Mucosa of descending colon (tissue), 3 donors: ENCODE measurements around the gene URAD. TPM values are rescaled to one million over a fixed set of nuclear protein-coding genes. Genes with fewer than 3 reads are reported as not detected.

Experiments
- ATAC-seq: fragments of 200-7000 bp; cut with Tn5 transposase; one replicate; pipeline ENCODE4 v1.9.1; 2020; ENCODE audit warnings: mild to moderate bottlenecking, moderate library complexity
- DNase-seq, 3 donors: peaks; one replicate each; pipeline ENCODE4 v3.0.0-alpha.2; 2020
- H3K36me3 ChIP-seq: fragments of 200-600 bp; one replicate; pipeline ENCODE4 v1.8.0; 2021; ENCODE audit warnings: low read depth, mild to moderate bottlenecking
- H3K4me1 ChIP-seq: fragments of 200-600 bp; one replicate; pipeline ENCODE4 v1.8.0; 2021; ENCODE audit warnings: low read depth, mild to moderate bottlenecking
- H3K4me3 ChIP-seq: fragments of 200-600 bp; one replicate; pipeline ENCODE4 v1.8.0; 2021; ENCODE audit warnings: mild to moderate bottlenecking
- H3K9me3 ChIP-seq: fragments of 200-600 bp; one replicate; pipeline ENCODE4 v1.8.0; 2021; ENCODE audit warnings: mild to moderate bottlenecking
- intact Hi-C, 2 donors: fragments of 100-400 bp; cut with DNase I in 1 of 2; cut with micrococcal nuclease in 1 of 2; formaldehyde crosslinking; loops; one replicate each; pipeline versions ENCODE4 v1.11.0 to v1.11.1; 2022; cut with DNase I, micrococcal nuclease
- total RNA-seq, 3 donors: library from RNA; stranded (reverse); fragmentation: NEBNext Ultra II Directional in 2 of 3; extraction: Animal tissue kit (Norgen Biotek cat#: 25700) in 2 of 3; gene quantifications; one replicate each; pipeline versions ENCODE4 v1.2.1 to v1.2.4, GENCODE V29; 2021 to 2023
- TF ChIP-seq, protein P1 (sequence below): fragments of 200-600 bp; IDR thresholded peaks from one replicate; pipeline ENCODE4 v1.8.0; 2022; ENCODE audit warnings: antibody characterized with exemption, mild to moderate bottlenecking
- donor health status: DM: no; HTN: no; CAD: no; lungs with moderate emphysema.
- donor health status: DM: no; HTN: no; CAD: no.
- donor health status: DM: no; HTN: yes; CAD: no.

URAD gene
- total RNA-seq, 3 donors from 2014 or later = 17.9 to 62.9 (median 23.9) TPM

DNA sequence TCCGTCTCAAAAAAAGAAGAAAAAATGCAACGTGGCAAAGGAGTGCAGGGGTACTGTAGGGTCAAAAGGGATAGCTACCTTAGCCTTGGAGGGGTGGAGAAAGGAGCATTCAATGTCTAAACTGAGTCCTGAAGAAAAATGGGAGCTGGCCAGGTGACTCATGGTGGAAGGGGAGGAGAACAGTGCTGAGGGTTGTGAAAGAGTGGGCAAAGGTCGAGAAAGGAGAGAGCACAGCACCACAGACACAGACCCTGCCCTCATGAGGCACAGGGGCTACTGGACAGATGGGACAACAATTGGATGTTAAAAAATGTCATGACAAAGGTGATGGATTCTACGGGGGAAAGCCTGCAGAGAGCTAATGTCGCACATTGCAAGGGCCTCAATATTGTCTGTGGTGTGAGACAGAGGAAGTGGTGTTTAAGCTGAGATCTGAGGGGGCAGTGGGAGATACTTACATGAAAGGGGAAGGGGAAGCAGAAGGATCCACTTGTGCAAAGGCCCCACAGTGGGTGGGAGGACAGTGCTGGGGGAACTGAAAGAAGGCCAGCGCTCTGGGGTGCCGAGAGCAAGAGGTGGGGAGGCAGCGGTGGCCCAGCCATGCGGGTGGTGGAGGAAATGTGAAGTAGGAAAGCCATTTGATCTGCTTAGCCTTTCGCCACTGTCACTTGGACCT, 42.9 kb upstream of the URAD start:
- Histone ChIP-seq H3K4me3 (no peak overlapping the region), H3K36me3 (no peaks in the 10 kb centered on the region), H3K4me1 (no peaks in the 10 kb centered on the region), H3K9me3 (no peaks in the 10 kb centered on the region)
- intact Hi-C loops = no loop called here
- peak; percentile 14 to 58 (median 33) for DNase-seq
- TF ChIP-seq, protein P1, sequence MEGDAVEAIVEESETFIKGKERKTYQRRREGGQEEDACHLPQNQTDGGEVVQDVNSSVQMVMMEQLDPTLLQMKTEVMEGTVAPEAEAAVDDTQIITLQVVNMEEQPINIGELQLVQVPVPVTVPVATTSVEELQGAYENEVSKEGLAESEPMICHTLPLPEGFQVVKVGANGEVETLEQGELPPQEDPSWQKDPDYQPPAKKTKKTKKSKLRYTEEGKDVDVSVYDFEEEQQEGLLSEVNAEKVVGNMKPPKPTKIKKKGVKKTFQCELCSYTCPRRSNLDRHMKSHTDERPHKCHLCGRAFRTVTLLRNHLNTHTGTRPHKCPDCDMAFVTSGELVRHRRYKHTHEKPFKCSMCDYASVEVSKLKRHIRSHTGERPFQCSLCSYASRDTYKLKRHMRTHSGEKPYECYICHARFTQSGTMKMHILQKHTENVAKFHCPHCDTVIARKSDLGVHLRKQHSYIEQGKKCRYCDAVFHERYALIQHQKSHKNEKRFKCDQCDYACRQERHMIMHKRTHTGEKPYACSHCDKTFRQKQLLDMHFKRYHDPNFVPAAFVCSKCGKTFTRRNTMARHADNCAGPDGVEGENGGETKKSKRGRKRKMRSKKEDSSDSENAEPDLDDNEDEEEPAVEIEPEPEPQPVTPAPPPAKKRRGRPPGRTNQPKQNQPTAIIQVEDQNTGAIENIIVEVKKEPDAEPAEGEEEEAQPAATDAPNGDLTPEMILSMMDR = no peak
- ATAC-seq = peak; percentile 60

- H3K9me3 ChIP-seq = no peaks in the 10 kb centered on the region
- no peaks in the 10 kb centered on the region for H3K36me3 ChIP-seq
- TF ChIP-seq, protein P1 = no peak
- ATAC-seq (no peak), DNase-seq (no peak)
- H3K4me3 ChIP-seq = no peak overlapping the region
- no peaks in the 10 kb centered on the region for H3K4me1 ChIP-seq
- intact Hi-C loops = no loop called here
These were observed 39.3 kb upstream of the URAD start for GRCh38 chr13:28027607-28028364.

DNA sequence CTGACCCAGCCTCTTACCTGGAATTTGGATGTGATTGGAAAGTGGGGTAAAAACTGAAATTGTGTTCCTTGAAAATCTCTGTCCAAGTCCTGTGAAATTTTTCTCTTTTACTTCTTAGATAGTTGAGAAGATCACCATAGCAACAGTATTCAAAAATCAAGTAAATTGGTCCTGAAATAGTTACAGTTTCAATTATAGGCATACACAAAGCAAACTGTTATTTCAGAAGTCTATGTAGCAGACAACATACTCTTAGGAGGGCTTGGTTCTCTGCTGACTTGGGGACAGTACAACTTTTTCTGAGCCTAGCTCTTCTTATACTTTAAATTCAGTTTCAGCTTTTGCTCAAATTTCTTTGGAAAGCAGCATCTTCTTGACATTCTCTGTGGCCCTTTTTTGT, 38.6 kb upstream of the URAD start:
- TF ChIP-seq, protein P1 = no peak
- intact Hi-C loops = no loop called here

GRCh38 chr13:28026508-28026907, 38.0 kb upstream of the URAD start:
- no peak for ATAC-seq
- H3K9me3 ChIP-seq = no peaks in the 10 kb centered on the region
- no peaks in the 10 kb centered on the region for H3K4me1 ChIP-seq
- DNase-seq = no peak
- H3K36me3 ChIP-seq = no peaks in the 10 kb centered on the region
- no peak overlapping the region for H3K4me3 ChIP-seq
- intact Hi-C loops = no loop called here
- TF ChIP-seq, protein P1 = no peak

More for the DNA sequence above, 38.6 kb upstream of the URAD start:
- Histone ChIP-seq H3K4me3 (no peak overlapping the region), H3K9me3 (no peaks in the 10 kb centered on the region), H3K36me3 (no peaks in the 10 kb centered on the region), H3K4me1 (no peaks in the 10 kb centered on the region)
- no peak for ATAC-seq
- DNase-seq = no peak

DNA sequence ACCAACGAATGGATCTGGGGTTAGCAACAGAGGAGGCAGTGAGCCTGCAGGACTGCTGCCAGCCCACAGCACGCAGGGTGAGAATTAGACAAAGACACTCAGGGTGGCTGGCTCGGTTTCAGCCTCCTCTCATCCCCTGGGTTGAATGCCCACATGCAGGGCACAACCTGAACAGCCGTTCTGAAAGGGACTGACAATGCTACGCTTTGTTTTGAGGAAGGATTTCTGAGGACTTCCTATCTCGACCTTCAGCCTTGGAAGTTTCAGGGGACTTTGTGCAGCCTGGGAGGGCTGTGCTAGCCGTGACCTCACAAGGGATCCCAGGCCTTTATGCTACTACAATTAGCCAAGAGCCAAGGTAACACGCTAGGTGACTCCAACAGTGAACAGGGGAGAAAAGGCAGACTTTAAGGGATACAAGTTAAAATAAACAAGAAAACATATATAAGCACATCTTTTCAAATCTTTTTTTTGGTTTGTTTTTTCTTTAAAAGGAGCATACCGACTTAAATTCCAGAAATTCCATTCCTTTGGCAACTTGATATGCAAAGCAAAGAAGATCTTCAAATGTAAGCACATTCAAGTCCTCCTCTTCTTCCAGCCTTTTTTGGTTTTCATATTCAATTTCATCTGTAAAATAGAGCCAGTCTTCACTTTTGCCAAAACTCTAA, 34.5 kb upstream of the URAD start:
- Histone ChIP-seq H3K9me3 (no peaks in the 10 kb centered on the region), H3K4me1 (no peaks in the 10 kb centered on the region), H3K36me3 (no peaks in the 10 kb centered on the region), H3K4me3 (no peak overlapping the region)
- intact Hi-C loops = no loop called here
- TF ChIP-seq, protein P1 = no peak
- DNase-seq = no peak
- no peak for ATAC-seq
